Measurements from ENCODE around the gene HSPA4L.

The HSPA4L gene

DNA sequence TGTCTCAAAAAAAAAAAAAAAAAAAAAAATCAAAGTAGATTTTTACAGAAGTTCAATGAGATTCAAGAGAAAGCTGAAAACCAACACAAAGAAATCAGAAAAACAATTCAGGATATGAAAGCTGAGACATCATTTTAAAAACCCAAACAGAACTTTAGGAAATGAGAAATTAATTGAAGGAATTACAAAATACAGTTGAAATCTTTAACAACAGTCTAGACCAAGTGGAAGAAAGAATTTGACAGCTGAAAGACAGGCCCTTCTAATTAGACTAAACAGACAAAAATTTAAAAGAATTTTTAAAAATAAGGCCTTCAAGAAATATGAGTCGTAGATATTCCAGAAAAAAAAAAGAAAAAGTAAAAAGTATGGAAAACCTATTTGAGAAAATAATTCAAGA lies 64.6 kb downstream of the HSPA4L start:
- Mint-ChIP-seq H3K4me1 (no peaks in the 10 kb centered on the region), H3K4me3 (no peak overlapping the region), H3K9me3 (peaks cover 54% of the 10 kb centered on the region), H3K27me3 (ENCODE audit: low read depth) (peaks cover 5% of the 10 kb centered on the region), H3K36me3 (ENCODE audit: low read depth) (peaks cover 68% of the 10 kb centered on the region), H3K27ac (no peak overlapping the region)
- TF ChIP-seq, protein P1, sequence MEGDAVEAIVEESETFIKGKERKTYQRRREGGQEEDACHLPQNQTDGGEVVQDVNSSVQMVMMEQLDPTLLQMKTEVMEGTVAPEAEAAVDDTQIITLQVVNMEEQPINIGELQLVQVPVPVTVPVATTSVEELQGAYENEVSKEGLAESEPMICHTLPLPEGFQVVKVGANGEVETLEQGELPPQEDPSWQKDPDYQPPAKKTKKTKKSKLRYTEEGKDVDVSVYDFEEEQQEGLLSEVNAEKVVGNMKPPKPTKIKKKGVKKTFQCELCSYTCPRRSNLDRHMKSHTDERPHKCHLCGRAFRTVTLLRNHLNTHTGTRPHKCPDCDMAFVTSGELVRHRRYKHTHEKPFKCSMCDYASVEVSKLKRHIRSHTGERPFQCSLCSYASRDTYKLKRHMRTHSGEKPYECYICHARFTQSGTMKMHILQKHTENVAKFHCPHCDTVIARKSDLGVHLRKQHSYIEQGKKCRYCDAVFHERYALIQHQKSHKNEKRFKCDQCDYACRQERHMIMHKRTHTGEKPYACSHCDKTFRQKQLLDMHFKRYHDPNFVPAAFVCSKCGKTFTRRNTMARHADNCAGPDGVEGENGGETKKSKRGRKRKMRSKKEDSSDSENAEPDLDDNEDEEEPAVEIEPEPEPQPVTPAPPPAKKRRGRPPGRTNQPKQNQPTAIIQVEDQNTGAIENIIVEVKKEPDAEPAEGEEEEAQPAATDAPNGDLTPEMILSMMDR (IDR thresholded peaks at IDR 0.05; ENCODE audit: unreplicated experiment in 3 of 3) = no peak

DNA sequence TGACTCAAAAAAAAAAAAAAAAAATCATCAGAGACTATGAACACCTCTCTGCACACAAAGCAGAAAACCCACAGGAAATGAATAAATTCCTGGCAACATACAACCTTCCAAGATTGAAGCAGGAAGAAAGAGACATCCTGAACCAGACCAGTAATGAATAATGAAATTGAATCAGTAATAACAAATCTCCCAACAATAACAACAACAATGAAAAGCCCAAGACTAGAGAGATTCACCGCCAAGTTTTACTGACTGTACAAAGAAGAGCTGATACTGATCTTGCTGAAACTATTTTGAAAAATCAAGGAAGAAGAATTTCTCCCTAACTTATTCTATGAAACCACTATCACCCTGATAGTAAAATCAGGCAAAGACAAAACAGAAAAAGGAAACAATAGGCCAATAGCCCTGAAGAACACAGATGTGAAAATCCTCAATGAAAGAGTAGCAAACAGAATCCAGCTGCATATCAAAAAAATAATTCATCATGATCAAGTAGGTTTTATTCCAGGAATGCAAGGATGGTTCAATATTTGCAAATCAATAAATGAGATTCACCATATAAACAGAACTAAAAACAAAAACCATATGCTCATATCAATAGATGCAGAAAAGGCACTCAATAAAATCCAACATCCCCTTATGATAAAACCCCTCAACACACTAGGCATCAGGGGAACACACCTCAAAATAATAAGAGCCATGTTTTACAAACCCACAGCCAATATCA lies 67.5 kb downstream of the HSPA4L start:
- Mint-ChIP-seq H3K27me3 (ENCODE audit: low read depth) (peaks cover 5% of the 10 kb centered on the region), H3K9me3 (peaks cover 65% of the 10 kb centered on the region), H3K4me3 (no peak overlapping the region), H3K27ac (no peak overlapping the region), H3K4me1 (no peaks in the 10 kb centered on the region), H3K36me3 (ENCODE audit: low read depth) (peaks cover 71% of the 10 kb centered on the region)
- TF ChIP-seq, protein P1 (IDR thresholded peaks at IDR 0.05; ENCODE audit: unreplicated experiment in 3 of 3) = no peak

DNA sequence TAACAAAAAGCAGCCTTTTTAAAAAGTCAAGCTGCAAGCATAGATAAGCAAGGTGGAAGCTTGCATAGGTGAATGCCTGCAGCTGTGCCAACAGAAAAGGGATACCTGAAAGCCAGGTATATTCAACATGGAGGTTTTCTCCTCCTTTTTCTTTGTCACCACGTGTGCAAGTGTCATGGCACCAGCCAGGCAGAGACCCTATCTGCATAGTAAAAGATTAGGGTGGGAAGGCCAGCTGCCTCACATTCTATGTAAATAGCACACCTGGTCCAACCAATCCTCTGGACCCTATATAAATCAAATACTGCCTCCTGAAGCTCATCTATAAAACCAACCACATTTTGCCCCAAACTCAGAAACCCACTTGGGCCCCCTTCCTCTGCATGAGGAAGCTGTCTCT lies 70.5 kb downstream of the HSPA4L start:
- Mint-ChIP-seq H3K27me3 (ENCODE audit: low read depth) (peaks cover 5% of the 10 kb centered on the region), H3K4me3 (no peak overlapping the region), H3K27ac (no peak overlapping the region), H3K36me3 (ENCODE audit: low read depth) (peaks cover 66% of the 10 kb centered on the region), H3K9me3 (peaks cover 57% of the 10 kb centered on the region), H3K4me1 (no peaks in the 10 kb centered on the region)
- TF ChIP-seq, protein P1 (IDR thresholded peaks at IDR 0.05; ENCODE audit: unreplicated experiment in 3 of 3) = no peak

DNA sequence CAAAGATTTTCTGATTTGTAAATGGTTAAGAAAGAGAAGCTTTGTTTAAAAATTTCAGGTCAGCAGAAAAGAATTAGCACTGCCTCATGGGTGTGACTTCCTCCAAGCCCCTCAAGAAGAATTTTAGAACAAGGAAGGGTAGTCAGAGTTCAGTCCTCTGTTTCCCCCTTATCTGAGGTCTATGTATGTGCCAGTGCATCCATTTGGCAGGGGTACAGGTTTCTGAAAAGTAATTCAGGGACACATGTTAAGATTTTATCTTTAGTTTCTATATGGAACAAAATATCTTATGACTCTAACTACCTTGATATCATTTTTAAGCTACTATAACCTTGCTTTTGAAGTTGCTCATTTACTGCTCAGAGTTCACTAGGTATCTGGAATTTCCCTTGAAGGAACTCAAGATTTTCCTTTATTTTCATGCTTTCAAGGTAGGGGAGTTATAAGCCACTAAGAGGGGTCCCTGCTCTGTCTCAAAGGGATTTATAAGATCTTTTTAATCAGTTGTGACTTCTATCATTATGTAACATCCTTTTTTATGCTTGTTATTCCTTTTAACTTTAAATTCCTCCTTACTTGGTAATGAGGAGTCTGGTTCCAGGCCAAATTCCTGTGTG lies 74.2 kb downstream of the HSPA4L start:
- Mint-ChIP-seq H3K36me3 (ENCODE audit: low read depth) (peaks cover 58% of the 10 kb centered on the region), H3K27ac (no peak overlapping the region), H3K9me3 (peaks cover 56% of the 10 kb centered on the region), H3K4me3 (no peak overlapping the region), H3K27me3 (ENCODE audit: low read depth) (no peaks in the 10 kb centered on the region), H3K4me1 (no peaks in the 10 kb centered on the region)
- TF ChIP-seq, protein P1 (IDR thresholded peaks at IDR 0.05; ENCODE audit: unreplicated experiment in 3 of 3) = no peak

DNA sequence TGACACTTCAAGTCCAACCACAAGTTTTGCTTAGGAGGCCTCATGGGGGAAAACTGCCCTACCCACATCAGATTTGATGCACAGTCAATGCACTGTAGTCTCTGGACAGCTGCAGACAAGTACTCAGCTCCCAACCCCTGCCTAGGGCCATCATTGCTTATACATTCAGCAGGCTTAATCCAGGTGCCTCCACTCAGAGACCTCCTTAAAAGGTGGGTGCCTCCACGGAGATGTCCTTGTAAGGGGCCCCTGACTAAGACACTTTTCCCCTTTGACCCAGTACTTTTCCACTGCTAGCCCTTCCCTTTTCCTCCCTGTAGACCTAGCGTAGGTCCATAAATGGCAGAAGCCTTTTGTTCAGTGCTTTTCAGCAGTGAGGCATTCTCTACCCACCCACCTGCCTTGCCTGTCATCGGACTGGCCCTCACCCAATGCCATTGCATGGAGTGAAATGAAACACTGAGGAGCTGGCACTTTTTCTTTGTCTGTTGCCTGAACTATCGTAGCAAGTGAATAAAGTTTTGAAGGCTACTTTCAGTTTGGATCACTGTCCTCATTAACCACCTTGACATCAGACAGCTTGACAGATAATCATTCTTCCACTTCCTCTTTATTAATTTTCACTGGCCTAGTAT lies 74.8 kb downstream of the HSPA4L start:
- Mint-ChIP-seq H3K9me3 (peaks cover 51% of the 10 kb centered on the region), H3K4me1 (no peaks in the 10 kb centered on the region), H3K4me3 (no peak overlapping the region), H3K27me3 (ENCODE audit: low read depth) (no peaks in the 10 kb centered on the region), H3K27ac (no peak overlapping the region), H3K36me3 (ENCODE audit: low read depth) (peaks cover 52% of the 10 kb centered on the region)
- TF ChIP-seq, protein P1 (IDR thresholded peaks at IDR 0.05; ENCODE audit: unreplicated experiment in 3 of 3) = no peak

All from nephron (organoid).